GM19238 (cell line): ENCODE measurements around the gene GPC2.
"Not testable (repeated sequence)": the region's sequence is repeated elsewhere in the genome, so short reads cannot be mapped to it uniquely, and the experiment has no call there.

ENCODE experiments used
- DNase-seq: peaks from one replicate; pipeline ENCODE4 v3.0.0; 2011; ENCODE audit warnings: low spot score; ENCODE audit not compliant: insufficient read length

GPC2 gene

GRCh38 chr7:100200693-100201092, 23.5 kb upstream of the GPC2 start:
- no peak for DNase-seq

DNA sequence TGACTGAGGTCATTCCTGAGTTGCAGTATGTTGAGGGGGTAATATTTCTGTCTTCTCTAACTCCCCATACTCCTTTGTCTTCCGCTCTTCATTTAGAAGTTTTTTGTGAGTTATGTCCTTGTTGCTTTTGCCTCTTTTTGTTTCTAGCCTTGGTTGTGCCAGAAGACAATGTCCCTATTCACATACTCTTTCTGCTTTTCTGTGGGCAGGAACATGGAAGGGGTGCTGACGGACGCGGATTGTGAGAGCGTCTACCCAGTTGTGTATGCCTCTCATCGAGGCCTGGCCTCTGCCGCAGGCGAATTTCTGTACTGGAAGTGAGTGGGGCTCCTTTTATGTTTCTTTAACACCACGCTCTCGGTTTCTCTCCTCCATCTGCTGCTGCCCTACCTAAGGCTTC, 21.1 kb upstream of the GPC2 start:
- DNase-seq: no peak

DNA sequence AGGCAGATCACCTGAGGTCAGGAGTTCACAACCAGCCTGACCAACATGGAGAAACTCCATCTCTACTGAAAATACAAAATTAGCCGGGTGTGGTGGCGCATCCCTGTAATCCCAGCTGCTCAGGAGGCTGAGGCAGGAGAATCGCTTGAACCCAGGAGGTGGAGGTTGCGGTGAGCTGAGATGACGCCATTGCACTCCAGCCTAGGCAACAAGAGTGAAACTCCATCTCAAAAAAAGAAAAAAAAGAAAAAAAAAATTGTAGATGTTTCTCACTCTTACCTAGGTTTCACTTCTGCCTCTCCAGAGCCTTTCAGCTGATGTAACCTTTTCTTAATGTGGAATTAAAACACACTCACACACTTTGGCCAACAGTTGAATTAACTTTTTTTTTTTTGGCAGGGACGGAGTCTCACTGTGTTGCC, 18.7 kb upstream of the GPC2 start:
- DNase-seq: not testable (repeated sequence)

DNA sequence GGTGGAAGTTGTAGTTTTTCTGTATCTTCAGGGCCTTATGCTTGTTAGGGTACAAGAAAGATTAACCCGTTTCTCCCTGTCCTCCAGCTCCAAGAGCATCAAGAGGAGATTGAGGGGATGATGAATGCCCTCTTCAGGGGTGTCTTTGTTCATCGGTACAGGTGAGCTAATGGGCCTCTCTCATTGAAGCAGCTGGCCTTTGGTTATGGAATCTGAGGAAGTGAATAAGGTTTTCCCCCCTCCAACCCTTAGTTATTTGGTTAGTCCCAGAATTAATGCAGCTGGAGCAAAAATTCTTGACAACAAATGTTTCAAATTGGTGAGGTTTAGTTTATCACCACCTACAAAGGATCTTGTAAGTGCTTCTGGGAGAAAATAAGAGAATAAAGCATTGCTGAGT, 18.0 kb upstream of the GPC2 start:
- no peak for DNase-seq

GRCh38 chr7:100192969-100193368, 15.8 kb upstream of the GPC2 start:
- no peak for DNase-seq

- not testable (repeated sequence) for DNase-seq
Observed at GRCh38 chr7:100192281-100192862, 15.2 kb upstream of the GPC2 start.

- no peak for DNase-seq
Observed at GRCh38 chr7:100191775-100192174, 14.6 kb upstream of the GPC2 start.

- no peak for DNase-seq
Observed at GRCh38 chr7:100190048-100190711, 13.0 kb upstream of the GPC2 start.

GRCh38 chr7:100189061-100189460, 11.9 kb upstream of the GPC2 start:
- no peak for DNase-seq

GRCh38 chr7:100185726-100186125, 8.5 kb upstream of the GPC2 start:
- DNase-seq: no peak

GRCh38 chr7:100183090-100183489, 5.9 kb upstream of the GPC2 start:
- DNase-seq: not testable (repeated sequence)

- not testable (repeated sequence) for DNase-seq
Observed at GRCh38 chr7:100182616-100183015, 5.4 kb upstream of the GPC2 start.

- DNase-seq: not testable (repeated sequence)
Observed at GRCh38 chr7:100180084-100180483, 2.9 kb upstream of the GPC2 start.

- no peak for DNase-seq
Observed at GRCh38 chr7:100176096-100177044, 811 bp downstream of the GPC2 start.

DNA sequence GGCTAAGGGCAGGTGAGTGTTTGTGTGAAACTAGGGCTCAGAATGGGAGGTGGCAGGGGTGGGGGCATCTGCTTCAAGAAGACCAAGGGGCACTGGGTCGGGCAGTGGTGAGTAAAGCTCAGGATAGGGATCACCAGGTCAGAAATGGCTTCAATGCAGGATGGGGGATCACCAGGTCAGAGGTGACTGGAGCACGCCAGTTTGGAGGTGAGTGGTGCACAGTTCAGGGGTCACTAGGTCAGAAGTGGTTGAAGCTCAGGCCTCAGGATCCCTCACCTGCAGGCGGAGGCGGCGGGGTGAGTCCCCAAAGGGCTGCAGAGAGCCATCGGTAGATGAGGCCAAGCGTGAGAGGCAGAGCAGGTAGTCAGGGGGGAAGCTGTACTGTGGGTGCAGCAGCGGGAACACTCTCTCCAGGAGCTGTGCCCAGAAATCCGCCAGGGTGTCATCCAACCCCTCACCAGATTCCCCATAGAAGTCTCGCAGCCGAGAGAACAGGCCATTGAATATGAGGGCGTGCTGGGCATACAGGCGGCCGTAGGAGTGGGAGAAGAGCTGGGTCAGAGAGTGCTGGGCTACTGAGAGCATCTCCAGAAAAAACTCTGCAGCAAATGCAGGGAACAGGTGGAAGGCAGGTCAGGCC, 1.8 kb downstream of the GPC2 start:
- DNase-seq: no peak

GRCh38 chr7:100174582-100174981, 2.6 kb downstream of the GPC2 start:
- no peak for DNase-seq

GRCh38 chr7:100173806-100174495, 3.2 kb downstream of the GPC2 start:
- DNase-seq: no peak

DNA sequence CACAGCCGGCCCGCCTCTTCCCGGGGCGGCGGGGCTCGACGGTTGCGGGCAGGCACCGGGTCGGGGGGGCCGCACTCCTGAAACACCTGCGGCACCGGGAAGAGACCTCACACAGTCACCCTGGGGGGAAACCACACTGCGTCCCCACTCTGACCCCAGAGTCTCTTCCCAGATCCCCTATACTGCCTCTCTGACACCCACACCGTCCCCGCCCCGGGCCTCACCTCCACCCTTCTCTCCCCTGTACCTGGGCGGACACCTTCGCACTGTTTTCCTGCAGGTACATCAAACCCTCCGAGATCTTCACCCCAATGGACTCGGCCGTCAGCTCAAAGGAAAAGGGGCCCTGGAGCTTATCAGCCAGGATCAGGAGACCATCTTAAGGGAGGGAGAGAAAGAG, 5.3 kb downstream of the GPC2 start:
- DNase-seq: no peak

DNA sequence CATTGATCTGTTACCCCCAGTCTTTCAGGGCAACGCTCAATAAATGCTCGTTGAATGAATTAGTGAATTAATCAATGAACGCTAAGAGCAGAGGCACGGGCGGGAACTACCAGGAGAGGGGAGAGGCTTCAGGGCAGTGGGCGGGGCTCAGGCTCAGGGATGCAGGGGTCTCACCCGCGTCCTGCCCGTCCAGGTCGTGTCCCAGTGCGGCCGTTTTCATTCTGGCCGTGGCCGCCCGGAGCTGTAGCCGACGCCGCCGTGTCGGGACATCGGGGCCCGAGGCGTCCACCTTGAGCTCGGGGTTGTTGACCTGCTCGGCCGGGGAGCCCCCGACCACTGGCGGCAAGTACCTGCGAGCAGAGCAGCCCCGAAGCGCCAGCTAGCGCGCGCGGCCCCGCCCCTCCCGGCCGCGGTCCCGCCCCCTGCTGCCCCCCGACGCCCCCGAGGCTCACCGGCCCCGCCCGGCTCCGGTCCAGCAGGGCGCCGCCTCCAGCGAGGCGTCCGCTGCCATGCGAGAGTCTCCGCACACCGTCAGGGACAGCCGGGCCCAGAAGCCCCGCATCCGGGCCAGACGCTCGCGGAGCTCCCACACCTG, 6.0 kb downstream of the GPC2 start:
- DNase-seq: no peak

DNA sequence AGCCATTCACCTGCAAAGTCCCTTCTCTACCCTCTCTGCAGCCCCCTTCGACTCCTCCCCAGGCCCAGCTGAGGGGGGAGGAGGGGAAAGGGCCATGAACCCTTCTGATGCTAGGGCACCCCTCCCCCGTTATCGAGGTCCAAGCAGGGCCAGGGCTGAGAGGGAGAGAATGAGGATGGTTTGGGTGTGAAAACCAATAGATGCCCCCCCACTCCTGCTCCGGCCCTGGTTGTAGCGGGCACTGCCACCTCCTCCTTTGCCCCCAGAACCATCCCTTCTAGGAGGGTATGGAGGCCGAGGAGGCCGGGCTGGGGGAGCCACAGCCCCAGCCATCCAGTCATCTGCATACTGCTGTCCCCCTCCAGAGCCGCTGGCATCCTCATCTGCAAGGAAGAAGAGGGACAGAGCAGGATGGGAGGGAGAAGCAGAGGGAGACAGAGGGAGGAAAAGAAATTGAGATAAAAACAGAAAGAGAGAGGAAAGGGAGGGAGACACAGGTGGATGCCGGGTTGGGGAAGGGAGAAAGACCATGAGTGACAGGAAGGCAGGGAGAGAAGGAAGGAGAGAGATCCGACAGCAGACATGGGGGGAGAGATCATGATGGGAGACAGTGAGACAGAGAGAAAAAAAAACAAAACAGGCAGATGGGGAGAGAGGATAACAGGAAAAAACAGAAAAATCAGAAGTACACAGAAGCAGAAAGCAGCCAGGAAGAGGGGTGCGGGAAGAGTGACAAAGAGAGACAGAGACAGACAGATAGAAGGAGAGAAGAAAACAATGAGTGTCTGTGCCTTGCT, 6.9 kb downstream of the GPC2 start:
- no peak for DNase-seq
